Muscle of leg (tissue), 11 donors: ENCODE data around the gene KAT14. TPM values are rescaled to one million over a fixed set of nuclear protein-coding genes. Genes with fewer than 3 reads are reported as not detected.
A peak's percentile ranks its signal among the peaks of the same experiment; 100 is the strongest.
"Not testable (repeated sequence)": the region's sequence is repeated elsewhere in the genome, so short reads cannot be mapped to it uniquely, and the experiment has no call there.

Experiments used
- DNase-seq: peaks from one replicate; pipeline ENCODE4 v3.0.0; 2013
- H3K27ac ChIP-seq: one replicate; pipeline ENCODE4 v1.5.1; 2013; ENCODE audit warnings: mild to moderate bottlenecking, low read length, control low read depth
- H3K27me3 ChIP-seq: one replicate; pipeline ENCODE4 v1.6.1; 2013; ENCODE audit warnings: low read length; ENCODE audit not compliant: control insufficient read depth, insufficient read depth
- H3K36me3 ChIP-seq: one replicate; pipeline ENCODE4 v1.6.1; 2013; ENCODE audit warnings: low read length; ENCODE audit not compliant: control insufficient read depth, insufficient read depth
- H3K4me1 ChIP-seq: one replicate; pipeline ENCODE4 v1.6.1; 2013; ENCODE audit warnings: low read length; ENCODE audit not compliant: control insufficient read depth, insufficient read depth
- H3K4me3 ChIP-seq: one replicate; pipeline ENCODE4 v1.5.1; 2013; ENCODE audit warnings: low read length, control low read depth
- H3K9me3 ChIP-seq: replicated peaks from 2 replicates; pipeline ENCODE4 v1.6.1; 2013; ENCODE audit warnings: low read depth, low read length; ENCODE audit not compliant: control insufficient read depth
- WGBS: methylation state at CpG from one replicate; pipeline ENCODE4 v1.1.5; 2013; ENCODE audit warnings: missing lambda C conversion rate; ENCODE audit not compliant: insufficient coverage; 5-methylcytosine and 5-hydroxymethylcytosine counted together
- polyA plus RNA-seq, 8 donors: library from polyadenylated mRNA; unstranded; fragments of 120-200 nt; gene quantifications; one replicate each; pipeline versions ENCODE4 v1.2.1 to v1.2.3, GENCODE V29; 2013; ENCODE audit warnings: inconsistent platforms in 1 of 8, low replicate concordance in 1 of 8; ENCODE audit not compliant: insufficient read length in 8 of 8, insufficient read depth in 1 of 8
- total RNA-seq: library from RNA; stranded (reverse); fragments of 120-200 nt; gene quantifications from one replicate; pipeline ENCODE4 v1.2.4, GENCODE V29; 2013

The KAT14 gene
- total and polyA plus RNA-seq, 9 donors: 15.6 to 20.6 (median 18.6) TPM

- no peak for DNase-seq
- no peak overlapping the region for H3K4me3 ChIP-seq
- H3K27me3 ChIP-seq: no peaks in the 10 kb centered on the region
- WGBS: 96% methylated on average over 6 of the region's 9 CpGs
- H3K36me3 ChIP-seq: peaks cover 31% of the 10 kb centered on the region
- H3K4me1 ChIP-seq: no peaks in the 10 kb centered on the region
- no peaks in the 10 kb centered on the region for H3K9me3 ChIP-seq
- peak overlapping the region; percentile 11 for H3K27ac ChIP-seq
Observed at GRCh38 chr20:18154342-18154741, 16.7 kb downstream of the KAT14 start.

- no peaks in the 10 kb centered on the region for H3K4me1 ChIP-seq
- no peak overlapping the region for H3K27ac ChIP-seq
- no peak overlapping the region for H3K4me3 ChIP-seq
- no peaks in the 10 kb centered on the region for H3K27me3 ChIP-seq
- H3K9me3 ChIP-seq: no peaks in the 10 kb centered on the region
- H3K36me3 ChIP-seq: peaks cover 24% of the 10 kb centered on the region
- no CpG with 5 or more reads among the region's 4 CpGs for WGBS
- no peak for DNase-seq
Observed at GRCh38 chr20:18156045-18156444, 18.4 kb downstream of the KAT14 start.

- H3K27ac ChIP-seq: no peak overlapping the region
- peaks cover 34% of the 10 kb centered on the region for H3K36me3 ChIP-seq
- no peak overlapping the region for H3K4me3 ChIP-seq
- no peaks in the 10 kb centered on the region for H3K4me1 ChIP-seq
- DNase-seq: no peak
- no CpG with 5 or more reads among the region's 2 CpGs for WGBS
- H3K27me3 ChIP-seq: no peaks in the 10 kb centered on the region
- H3K9me3 ChIP-seq: no peaks in the 10 kb centered on the region
Observed at GRCh38 chr20:18164356-18164755, 26.7 kb downstream of the KAT14 start.

- Histone ChIP-seq H3K4me3 (no peak overlapping the region), H3K36me3 (peaks cover 34% of the 10 kb centered on the region), H3K27me3 (no peaks in the 10 kb centered on the region), H3K27ac (no peak overlapping the region), H3K9me3 (no peaks in the 10 kb centered on the region), H3K4me1 (no peaks in the 10 kb centered on the region)
- WGBS: 60% methylated on average over 3 of the region's 3 CpGs
- DNase-seq: no peak
Observed at GRCh38 chr20:18165553-18165952, 27.9 kb downstream of the KAT14 start.

GRCh38 chr20:18166241-18166881 lies 28.7 kb downstream of the KAT14 start:
- DNase-seq: no peak
- Histone ChIP-seq H3K4me1 (no peaks in the 10 kb centered on the region), H3K4me3 (no peak overlapping the region), H3K9me3 (no peaks in the 10 kb centered on the region), H3K36me3 (peaks cover 31% of the 10 kb centered on the region), H3K27me3 (no peaks in the 10 kb centered on the region), H3K27ac (no peak overlapping the region)
- WGBS: 42% methylated on average over 2 of the region's 5 CpGs

- Histone ChIP-seq H3K27ac (no peak overlapping the region), H3K27me3 (no peaks in the 10 kb centered on the region), H3K4me3 (no peak overlapping the region), H3K4me1 (no peaks in the 10 kb centered on the region), H3K36me3 (peaks cover 26% of the 10 kb centered on the region), H3K9me3 (no peaks in the 10 kb centered on the region)
- WGBS: no CpG with 5 or more reads among the region's 1 CpG
- DNase-seq: no peak
Observed at GRCh38 chr20:18166950-18167349, 29.3 kb downstream of the KAT14 start.

- Histone ChIP-seq H3K27me3 (no peaks in the 10 kb centered on the region), H3K27ac (no peak overlapping the region), H3K4me3 (no peak overlapping the region), H3K36me3 (peaks cover 8% of the 10 kb centered on the region), H3K4me1 (no peaks in the 10 kb centered on the region), H3K9me3 (no peaks in the 10 kb centered on the region)
- DNase-seq: no peak
- WGBS: 100% methylated on average over 2 of the region's 2 CpGs
Observed at GRCh38 chr20:18172379-18172778, 34.7 kb downstream of the KAT14 start.

- H3K9me3 ChIP-seq: no peaks in the 10 kb centered on the region
- H3K36me3 ChIP-seq: peaks cover 6% of the 10 kb centered on the region
- no peak for DNase-seq
- no peaks in the 10 kb centered on the region for H3K27me3 ChIP-seq
- H3K4me3 ChIP-seq: no peak overlapping the region
- 96% methylated on average over 6 of the region's 14 CpGs for WGBS
- H3K27ac ChIP-seq: no peak overlapping the region
- no peaks in the 10 kb centered on the region for H3K4me1 ChIP-seq
Observed at GRCh38 chr20:18174906-18175683, 37.4 kb downstream of the KAT14 start.

- peaks cover 11% of the 10 kb centered on the region for H3K36me3 ChIP-seq
- no peaks in the 10 kb centered on the region for H3K4me1 ChIP-seq
- H3K4me3 ChIP-seq: no peak overlapping the region
- no peak for DNase-seq
- peaks cover 6% of the 10 kb centered on the region for H3K9me3 ChIP-seq
- no peak overlapping the region for H3K27ac ChIP-seq
- WGBS: 85% methylated on average over 7 of the region's 8 CpGs
- no peaks in the 10 kb centered on the region for H3K27me3 ChIP-seq
Observed at GRCh38 chr20:18176318-18176785, 38.7 kb downstream of the KAT14 start.

- H3K27me3 ChIP-seq, H3K9me3 ChIP-seq, H3K27ac ChIP-seq, DNase-seq, H3K4me1 ChIP-seq, H3K4me3 ChIP-seq: not testable (repeated sequence)
- H3K36me3 ChIP-seq: peaks cover 31% of the 10 kb centered on the region
Observed at GRCh38 chr20:18180366-18180765, 42.7 kb downstream of the KAT14 start.
